ENCODE results near the gene APBB2.

- TF ChIP-seq CTCF (IDR thresholded peaks at IDR 0.05), result no peak
- TF ChIP-seq POLR2A (IDR thresholded peaks at IDR 0.05), result no peak
Measured at GRCh38 chr4:41181037-41181436, 33.3 kb downstream of the APBB2 start.
